HG03378 (cell line): ENCODE results near the gene LNX1.
"Not testable (repeated sequence)": the region's sequence is repeated elsewhere in the genome, so short reads cannot be mapped to it uniquely, and the experiment has no call there.

Experiments
- ATAC-seq: cut with Tn5 transposase; IDR thresholded peaks from one replicate; pipeline ENCODE4 v1.9.1; 2021; ENCODE audit warnings: mild to moderate bottlenecking, moderate library complexity; ENCODE audit not compliant: unreplicated experiment

The LNX1 gene

DNA sequence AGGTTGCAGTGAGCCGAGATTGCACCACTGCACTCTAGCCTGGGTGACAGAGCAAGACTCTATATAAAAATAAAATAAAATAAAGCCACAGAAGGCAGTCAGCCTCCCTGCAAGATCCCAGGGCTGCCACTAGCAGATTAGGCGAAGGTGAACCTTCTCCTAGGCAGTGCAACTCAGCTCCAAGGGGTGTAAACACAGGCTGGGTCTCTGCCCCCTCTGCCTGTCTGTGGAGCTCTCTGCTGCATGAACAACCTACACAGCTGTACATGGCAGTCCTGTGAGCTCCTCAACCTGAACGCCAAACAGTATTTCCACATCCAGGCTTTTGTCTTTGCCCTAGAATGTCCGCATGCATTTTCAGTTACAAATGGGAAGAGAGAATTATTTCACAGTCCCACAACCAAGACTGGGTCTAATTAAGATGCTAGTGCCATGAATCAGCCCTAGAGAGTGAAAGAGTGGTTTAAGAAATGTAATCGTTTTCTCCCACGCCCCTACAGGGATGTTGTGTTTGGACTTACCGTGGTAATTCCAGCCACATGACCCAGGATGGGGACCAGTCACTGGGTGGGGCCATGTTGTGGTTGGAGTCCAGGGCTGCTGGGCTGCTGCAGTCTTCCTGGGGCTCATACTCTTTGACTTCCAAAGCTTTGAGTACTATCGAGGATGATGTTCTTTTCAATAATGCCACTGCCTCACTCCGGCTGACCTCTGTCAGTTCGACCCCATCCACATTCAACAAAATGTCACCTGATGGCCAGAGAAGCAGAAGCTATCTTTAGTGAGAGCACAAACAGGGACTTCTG is 114.9 kb downstream of the LNX1 start:
- no peak for ATAC-seq

DNA sequence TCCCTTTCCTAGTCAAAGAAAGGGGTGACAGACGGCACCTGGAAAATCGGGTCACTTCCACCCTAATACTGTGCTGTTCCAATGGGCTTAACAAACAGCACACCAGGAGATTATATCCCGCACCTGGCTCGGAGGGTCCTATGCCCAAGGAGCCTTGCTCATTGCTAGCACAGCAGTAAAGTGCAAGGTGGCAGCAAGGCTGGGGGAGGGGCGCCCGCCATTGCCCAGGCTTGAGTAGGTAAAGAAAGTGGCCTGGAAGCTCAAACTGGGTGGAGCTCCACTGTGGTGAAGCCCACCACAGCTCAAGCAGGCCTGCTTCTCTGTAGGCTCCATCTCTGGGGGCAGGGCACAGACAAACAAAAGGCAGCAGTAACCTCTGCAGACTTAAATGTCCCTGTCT is 124.7 kb downstream of the LNX1 start:
- ATAC-seq, result not testable (repeated sequence)

DNA sequence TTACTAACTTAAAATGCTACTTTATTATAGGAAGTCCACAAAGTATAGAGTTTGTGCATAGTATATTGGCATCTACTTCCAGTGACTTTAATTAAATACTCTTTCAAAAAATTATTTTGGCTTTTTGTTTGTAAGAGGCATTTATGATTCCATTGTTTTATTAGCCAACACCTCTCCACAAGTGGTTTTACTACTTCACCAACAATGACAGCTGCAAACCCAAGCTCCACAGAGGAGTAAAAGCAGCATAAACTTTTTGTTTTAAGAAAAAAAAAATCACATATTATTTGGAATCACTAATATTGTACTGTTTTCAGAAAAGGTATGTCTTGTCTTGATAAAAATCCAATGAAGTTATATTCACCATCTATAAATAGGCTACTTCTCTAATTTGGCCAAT is 125.4 kb downstream of the LNX1 start:
- no peak for ATAC-seq

DNA sequence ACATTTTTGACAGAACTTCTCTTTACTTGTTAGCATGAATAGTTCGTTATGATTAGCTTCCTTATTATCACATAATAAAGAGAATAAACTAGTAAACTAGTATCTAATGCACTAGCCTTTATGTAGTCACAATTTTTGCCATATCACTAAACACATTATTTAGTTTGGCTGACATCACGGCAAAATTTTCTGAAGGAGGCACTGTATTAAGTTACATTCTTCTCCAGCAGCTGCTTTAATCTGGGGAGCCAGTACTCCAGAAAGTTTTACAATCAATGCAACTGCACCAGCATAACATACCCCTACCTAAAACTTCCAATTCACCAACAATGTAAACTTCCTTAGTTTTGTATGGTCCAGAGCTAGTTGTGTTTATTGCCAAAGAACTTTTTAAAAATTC is 126.0 kb downstream of the LNX1 start:
- no peak for ATAC-seq

DNA sequence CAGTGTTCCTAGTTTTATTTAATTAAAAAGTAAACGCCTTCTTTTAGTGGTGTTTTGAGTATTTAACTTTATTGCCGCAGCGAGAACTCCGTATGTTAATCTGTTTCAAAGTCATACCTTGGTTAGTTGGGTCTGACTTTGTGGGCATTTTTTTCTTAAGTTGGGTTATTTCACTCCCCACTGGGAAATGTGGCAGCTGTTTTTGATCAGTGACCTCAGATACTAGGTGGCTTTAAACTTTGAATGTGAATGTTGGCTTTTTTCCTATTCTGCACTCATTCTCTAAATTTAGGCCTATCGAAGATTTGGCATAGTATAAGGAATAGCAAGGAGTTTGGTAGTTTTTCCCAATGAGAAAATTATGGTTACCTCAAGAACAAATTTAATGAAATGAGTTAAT is 127.9 kb downstream of the LNX1 start:
- ATAC-seq, result no peak

DNA sequence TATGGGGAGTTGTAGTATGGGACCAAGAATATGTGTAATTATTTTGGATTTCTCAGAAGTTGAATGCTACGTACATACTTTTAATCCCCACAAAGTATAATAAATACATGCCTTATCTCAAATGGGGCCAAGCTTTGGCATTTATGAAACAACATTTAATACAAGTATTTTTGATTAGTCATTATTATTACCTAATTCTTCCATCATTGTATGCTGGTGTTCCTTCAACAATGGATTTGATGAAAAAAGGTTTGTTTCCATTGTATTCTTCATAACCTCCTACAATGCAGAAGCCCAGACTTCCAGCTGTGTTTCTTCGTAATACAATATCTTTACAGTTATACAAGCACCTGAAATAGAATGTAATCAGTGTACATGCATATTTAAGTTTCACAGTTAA is 130.0 kb downstream of the LNX1 start:
- no peak for ATAC-seq

DNA sequence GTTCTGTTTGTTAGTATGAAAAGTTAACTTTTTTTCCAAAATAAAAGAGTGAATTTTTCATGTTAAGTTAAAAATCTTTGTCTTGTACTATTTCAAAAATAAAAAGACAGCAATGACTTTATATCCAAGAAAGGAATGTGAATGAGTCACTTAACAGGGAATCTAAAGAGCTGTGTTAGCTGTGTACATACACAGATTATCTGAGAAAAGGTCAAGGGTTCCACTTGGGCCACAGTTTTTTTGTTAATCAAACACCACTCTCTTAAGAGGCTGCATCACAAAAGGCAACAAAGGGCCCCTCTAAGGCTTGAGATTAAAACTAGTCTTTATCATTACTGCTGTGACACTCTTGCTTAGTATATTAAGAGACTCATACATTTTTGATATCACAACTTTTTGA is 131.7 kb downstream of the LNX1 start:
- no peak for ATAC-seq

DNA sequence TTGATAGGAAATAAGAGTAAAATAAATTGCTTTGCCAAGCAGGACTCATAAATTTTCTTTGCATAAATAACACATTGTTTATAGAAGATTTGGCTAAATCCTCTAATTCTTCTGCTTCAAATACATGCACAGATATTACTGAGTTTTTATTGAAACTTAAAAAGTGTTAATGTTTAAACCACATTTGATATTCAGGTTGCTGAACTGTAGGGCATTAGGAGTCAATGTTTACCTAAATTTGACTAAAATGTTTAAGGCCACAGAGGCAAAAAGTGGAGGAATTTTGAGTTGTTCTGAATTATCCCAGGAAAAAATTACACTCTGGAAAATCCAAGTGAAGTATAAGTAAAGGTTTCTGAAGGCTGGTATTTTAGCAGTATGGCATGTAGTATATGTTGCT is 135.1 kb downstream of the LNX1 start:
- ATAC-seq, result no peak

DNA sequence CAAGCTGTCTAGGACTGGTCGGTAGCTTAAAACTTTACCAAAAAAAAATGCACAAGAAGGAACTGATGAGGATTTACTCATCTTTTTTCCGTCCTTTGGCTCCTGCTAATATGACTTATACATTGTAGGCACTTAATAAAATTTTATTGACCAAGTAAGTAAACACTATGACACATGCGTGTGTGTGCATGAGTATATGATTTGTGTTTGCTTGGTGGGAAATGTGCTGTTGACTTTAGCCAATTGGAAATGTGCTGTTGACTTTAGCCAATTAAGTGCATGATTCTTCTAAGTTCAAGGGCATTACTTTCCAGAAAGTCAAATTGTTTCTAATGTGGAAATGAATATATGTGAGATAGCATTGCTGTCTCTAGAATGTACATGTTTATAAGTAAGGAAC is 135.5 kb downstream of the LNX1 start:
- no peak for ATAC-seq

DNA sequence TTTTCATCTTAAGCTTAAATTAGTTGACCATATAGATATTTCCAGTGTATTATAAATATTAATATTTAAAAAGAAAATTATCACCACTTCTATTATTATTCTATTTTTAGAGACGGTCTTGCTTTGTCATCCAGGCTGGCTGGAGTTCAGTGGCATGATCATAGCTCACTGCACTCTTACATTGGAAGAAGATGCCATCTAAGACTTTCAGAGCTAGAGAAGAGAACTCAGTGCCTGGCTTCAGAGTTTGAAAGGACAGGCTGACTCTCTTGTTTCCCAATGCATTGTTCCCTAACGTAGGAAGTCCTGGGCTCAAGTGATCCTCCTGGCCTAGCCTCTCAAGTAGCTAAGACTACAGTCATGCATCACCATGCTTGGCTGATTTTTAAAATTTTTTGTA is 137.9 kb downstream of the LNX1 start:
- ATAC-seq, result no peak

DNA sequence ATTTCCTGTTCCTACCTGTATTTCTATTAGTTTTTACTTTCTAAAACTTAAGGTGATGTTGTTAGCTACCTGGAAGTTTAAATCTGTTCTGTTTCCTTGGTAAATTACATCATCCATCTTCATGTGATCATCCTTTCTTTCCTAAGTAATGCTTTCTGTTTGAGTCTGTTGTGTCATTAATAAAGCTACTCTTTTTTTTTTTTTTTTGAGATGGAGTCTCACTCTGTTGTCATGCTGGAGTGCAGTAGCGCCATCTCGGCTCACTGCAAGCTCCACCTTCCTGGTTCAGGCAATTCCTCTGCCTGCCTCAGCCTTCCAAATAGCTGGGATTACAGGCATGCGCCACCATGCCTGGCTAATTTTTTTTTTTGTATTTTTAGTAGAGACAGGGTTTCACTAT is 140.5 kb downstream of the LNX1 start:
- ATAC-seq, result no peak

DNA sequence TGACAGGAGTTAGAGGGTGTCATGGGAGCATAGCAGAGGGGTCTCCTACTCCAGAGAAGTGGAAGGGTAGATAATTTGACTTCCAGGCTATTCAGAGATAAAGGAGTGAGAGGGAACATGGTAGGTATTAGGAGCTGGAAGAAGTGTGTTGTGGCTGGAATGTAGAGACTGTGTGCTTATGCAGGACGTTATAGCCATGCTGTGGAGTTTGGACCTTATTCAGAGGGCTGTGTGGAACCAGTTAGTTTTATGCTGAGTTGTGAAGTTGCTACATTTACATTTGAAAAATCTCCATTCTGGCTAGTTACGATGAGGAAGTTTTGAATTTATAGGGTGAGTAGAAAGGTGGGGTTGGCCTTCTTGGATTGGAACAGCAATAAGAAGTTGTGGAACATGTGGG is 146.3 kb downstream of the LNX1 start:
- no peak for ATAC-seq

DNA sequence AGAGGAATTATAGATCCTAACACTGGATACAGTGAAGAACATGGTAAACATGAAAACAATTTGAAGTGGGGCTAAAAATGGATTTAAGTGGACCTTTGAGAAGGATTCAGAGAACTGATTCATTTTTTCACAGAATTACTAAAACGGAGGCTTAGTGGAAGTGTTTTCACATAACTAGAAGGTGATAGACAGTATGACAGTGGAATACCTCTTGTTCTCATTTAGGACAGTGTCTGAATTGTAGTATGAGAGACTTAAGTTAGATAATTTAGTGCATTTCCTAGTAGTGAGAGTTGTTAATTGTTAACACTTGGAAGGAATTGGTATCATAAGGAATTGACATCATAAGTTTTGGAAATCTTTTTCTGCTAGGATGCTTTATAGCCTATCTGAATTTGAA is 149.7 kb downstream of the LNX1 start:
- no peak for ATAC-seq

DNA sequence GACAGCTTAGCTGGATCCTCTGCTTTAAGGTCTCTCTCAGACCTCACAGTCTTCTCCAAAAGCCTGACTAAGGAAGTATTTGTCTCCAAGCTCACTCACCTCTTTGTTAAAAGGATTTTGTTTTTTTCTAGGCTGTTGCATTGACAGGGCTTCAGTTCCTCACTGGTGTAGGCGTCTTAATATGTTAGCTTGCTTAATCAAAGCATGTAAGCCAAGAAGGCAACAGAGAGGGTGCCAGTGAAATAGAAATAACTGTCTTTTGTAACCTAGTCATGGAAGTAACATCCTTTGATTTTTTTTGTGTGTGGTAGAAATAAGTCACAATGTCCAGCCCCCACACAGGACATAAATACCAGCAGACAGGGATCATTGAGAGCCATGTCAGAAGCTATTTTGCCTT is 155.0 kb downstream of the LNX1 start:
- no peak for ATAC-seq

DNA sequence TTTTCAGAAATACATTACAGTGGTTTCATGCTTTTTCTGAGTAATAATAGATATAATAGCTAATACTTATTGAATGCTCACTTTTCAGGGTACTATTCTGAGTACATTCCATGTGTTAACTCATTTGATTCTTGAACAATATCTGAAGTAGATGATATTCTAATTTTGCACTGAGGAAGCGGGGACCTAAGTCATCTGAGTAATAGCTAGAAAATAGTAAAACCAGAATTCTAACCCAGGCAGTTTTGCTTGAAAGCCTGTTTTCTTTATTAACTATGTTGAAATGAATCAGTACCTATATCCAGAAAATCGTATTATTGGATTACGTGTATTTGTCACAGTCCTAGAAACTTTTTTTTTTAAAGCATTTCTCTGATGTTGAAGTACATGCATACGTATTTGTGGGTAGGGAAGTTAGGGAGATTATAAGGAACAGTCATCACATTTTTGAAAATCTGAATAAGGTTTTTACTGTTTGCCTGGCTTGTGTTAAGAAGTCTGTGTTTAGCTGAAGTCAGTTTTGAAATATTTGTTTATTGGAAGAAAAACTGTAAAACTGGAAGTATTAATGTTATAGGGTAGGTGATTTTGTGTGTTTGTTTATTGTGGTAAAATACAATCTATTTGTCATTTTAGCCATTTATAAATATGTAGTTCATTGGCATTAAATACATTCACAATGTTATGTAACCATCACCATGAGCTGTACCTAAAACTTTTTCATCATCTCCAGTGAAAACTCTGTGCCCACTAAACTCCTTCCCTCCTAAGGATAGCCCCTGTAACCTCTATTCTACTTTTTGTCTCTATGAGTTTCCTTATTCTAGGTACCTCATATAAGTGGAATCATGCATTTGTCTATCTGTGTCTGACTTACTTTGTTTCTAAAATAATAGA is 158.5 kb downstream of the LNX1 start:
- peak; percentile 69 for ATAC-seq

DNA sequence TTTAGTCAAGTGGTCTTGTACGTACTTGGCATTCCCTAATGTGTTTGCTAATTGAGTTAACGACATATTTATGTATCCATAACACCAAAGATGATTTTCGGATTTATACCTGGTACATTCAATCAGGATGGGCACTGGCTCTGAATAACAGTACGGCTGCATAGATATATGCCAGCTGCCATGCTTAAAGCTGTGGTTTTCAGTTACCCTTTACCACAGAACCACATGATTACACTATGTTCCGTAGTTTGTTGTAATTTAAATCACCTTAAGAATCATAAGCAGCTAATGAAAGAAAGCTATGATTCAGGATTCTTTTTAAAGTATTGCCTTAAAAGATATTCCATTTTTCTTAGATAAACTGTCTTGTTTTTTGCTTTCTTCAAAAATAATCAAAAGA is 160.2 kb downstream of the LNX1 start:
- no peak for ATAC-seq

DNA sequence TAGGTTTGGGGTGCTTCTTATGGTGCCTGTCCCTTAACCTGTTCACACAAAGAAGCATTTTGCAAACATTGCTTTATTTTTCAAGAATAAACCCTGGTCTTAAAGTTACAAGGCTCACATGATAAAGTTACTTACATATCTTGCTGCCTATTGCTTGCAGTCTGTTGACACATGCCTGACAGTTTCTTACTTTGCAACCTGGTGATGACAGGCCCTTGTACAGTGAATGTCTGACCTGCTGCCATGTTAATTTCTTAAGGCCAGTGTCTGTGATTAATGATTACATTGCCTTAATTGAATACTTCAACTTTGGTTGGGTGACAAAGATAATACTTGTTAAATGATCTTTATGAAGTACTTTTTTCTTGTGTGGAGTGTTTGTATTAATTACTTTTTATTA is 163.9 kb downstream of the LNX1 start:
- no peak for ATAC-seq

DNA sequence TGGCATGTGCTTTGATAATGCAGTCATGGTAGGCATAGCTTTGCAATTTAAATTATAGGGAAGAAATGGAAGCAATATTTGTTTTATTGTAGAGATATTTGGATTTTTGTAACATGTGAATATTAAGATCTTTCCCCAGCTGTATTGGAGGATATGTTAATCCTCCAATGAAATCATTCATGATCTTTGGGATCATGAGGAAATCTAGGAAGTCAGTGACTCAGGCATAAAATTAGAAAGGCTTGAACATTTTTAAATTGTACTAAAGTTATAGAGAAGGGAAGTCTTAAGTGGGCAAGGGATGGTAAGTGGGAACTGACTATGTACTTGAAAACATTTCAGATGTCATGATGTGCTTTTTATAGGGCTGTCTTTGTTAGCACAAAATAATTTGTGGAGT is 167.0 kb downstream of the LNX1 start:
- ATAC-seq, result no peak

DNA sequence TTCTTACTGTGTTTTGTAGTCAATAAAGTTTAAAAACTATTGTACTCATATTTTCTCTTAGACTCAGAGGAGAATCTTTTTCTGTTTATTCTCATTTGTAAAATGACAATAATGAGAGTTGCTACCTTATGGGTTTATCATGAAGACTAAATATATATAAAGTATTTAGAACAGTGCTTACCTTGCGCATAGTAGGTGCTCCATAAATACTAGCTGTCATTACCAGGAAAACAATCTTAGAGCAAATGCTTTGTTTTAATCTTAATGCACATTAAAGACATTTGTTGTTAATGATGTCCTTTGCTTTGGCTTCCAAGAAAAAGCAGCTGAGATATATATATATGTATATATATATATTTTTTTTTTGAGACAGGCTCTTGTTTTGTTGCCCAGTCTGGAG is 168.9 kb downstream of the LNX1 start:
- ATAC-seq, result no peak

DNA sequence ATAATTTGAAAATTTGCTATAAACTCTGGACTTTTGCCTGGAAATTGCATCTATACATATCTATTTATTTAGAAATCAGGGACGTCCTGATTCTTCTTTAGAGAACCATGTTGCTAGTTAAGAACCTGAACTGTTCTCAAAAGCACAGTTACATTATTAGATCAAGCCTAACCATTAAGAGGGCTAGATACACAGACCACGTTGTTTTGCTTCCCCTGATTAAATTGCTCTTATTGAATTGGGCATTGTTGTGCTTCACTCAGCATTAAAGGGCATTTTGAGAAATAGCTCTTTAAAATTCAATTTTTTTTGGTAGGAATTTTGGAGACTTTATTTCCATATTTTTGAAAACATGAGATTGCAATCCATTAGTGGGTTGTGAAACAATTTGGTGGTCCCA is 169.5 kb downstream of the LNX1 start:
- ATAC-seq, result no peak

DNA sequence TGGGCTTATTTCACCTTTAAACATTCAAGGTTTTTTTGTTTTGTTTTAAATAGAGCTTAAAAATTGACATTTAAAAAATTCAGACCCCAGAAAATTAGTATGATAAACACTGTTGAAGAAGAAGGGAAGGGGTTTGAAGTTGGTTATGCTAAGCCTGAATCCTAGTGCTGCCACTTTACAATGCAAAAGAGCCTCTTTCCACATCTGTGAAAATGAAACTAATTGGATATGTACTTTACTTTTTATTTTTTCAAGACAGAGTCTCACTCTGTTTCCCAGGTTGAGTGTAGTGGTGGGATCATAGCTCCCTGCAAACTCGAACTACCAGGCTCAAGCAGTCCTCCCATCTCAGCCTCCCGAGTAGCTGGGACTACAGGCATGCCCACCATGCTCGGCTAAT is 172.1 kb downstream of the LNX1 start:
- no peak for ATAC-seq

DNA sequence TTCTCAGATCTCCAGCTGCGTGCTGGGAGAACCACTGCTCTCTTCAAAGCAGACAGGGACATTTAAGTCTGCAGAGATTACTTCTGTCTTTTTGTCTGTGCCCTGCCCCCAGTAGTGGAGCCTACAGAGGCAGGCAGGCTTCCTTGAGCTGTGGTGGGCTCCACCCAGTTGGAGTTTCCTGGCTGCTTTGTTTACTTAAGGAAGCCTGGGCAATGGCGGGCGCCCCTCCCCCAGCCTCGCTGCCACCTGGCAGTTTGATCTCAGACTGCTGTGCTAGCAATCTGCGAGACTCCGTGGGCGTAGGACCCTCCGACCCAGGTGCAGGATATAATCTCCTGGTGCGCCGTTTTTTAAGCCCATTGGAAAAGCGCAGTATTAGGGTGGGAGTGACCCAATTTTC is 181.8 kb downstream of the LNX1 start:
- ATAC-seq, result not testable (repeated sequence)
